ENCODE measurements around the gene SEMA7A.
A peak's percentile ranks its signal among the peaks of the same experiment; 100 is the strongest.

The SEMA7A gene

GRCh38 chr15:74428442-74428787, 5.3 kb downstream of the SEMA7A start:
- Histone ChIP-seq H3K4me1 (ENCODE audit: control insufficient read depth, insufficient read depth, low read length) (peaks cover 5% of the 10 kb centered on the region), H3K36me3 (ENCODE audit: control insufficient read depth, insufficient read depth, low read length) (no peaks in the 10 kb centered on the region), H3K9me3 (ENCODE audit: control insufficient read depth, insufficient read depth, low read length) (no peaks in the 10 kb centered on the region), H3K9ac (ENCODE audit: low read depth, low read length) (no peak overlapping the region), H3K27ac (ENCODE audit: low read depth, low read length) (no peak overlapping the region), H3K4me3 (ENCODE audit: low read depth, low read length) (no peak overlapping the region), H3K27me3 (ENCODE audit: control insufficient read depth, insufficient read depth, low read length) (peaks cover 18% of the 10 kb centered on the region)

DNA sequence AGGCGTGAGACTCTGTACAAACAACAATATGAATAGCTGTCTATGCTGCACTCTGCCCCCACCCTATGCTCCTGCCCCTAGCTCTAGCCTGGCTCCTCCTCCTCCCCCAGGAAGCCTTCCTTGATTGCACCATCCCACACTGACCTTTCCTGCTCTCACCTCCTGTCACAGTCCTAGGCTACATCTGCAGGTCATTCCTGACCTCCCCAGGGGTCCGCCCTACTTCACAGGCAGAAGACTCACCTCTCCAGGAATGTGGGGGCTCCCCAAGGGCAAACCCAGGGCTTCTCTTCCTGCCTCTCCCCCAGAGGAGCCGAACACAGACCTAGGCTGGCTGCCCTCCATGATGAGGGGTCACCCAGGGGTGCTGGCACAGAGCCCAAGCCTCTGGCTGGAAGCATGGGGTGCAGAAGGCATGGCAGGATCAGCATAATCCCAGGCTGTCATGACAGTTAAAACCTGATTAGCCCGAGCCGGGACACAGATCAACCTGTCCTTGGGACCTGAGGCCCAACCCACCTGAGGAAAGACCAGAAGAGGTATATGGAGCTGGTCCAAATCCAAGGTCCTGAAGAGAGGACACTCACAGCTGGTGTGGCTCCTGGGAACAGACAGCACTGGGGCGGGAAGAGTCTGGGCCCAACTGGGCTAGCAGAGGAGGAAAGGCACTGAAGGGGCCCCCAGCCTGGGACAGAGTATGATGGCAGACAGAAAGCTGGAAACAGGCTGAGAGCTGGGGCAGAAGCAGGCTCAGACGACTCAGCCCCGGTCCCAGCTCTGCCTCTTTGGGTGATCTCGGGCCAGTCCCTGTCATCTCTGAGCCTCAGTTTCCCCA, 5.9 kb downstream of the SEMA7A start:
- Histone ChIP-seq H3K4me3 (ENCODE audit: low read depth, low read length) (no peak overlapping the region), H3K27me3 (ENCODE audit: control insufficient read depth, insufficient read depth, low read length) (peaks cover 17% of the 10 kb centered on the region), H3K27ac (ENCODE audit: low read depth, low read length) (no peak overlapping the region), H3K9me3 (ENCODE audit: control insufficient read depth, insufficient read depth, low read length) (no peaks in the 10 kb centered on the region), H3K36me3 (ENCODE audit: control insufficient read depth, insufficient read depth, low read length) (no peaks in the 10 kb centered on the region), H3K9ac (ENCODE audit: low read depth, low read length) (no peak overlapping the region), H3K4me1 (ENCODE audit: control insufficient read depth, insufficient read depth, low read length) (peaks cover 11% of the 10 kb centered on the region)

- peaks cover 5% of the 10 kb centered on the region; the same call in 1 of the 2 replicates for H3K27me3 ChIP-seq (ENCODE audit: control insufficient read depth, insufficient read depth, low read length)
- no peak overlapping the region for H3K9ac ChIP-seq (ENCODE audit: low read depth, low read length)
- peaks cover 22% of the 10 kb centered on the region for H3K4me1 ChIP-seq (ENCODE audit: control insufficient read depth, insufficient read depth, low read length)
- H3K9me3 ChIP-seq (ENCODE audit: control insufficient read depth, insufficient read depth, low read length), result no peaks in the 10 kb centered on the region
- no peak overlapping the region for H3K27ac ChIP-seq (ENCODE audit: low read depth, low read length)
- no peak overlapping the region for H3K4me3 ChIP-seq (ENCODE audit: low read depth, low read length)
- no peaks in the 10 kb centered on the region for H3K36me3 ChIP-seq (ENCODE audit: control insufficient read depth, insufficient read depth, low read length)
Measured at GRCh38 chr15:74426404-74427281, 7.1 kb downstream of the SEMA7A start.

DNA sequence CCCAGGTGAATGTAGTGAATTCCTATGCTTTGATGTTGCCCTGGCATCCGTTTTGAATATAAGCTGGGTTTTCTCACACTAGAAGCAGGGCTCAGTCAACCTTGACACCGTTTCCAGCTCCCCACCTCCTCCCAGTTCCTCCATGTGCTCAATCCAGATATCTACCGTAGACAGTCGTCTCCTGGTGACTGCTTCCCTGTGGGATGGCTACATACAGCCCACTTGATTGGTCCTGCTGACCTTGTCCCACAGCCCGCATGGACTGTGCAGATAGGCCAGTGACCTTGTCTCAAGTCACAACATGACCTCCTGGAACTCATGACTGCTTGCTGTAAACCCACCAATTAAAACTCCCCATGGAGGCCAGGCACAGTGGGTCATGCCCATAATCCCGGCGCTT, 8.1 kb downstream of the SEMA7A start:
- Histone ChIP-seq H3K9me3 (ENCODE audit: control insufficient read depth, insufficient read depth, low read length) (no peaks in the 10 kb centered on the region), H3K4me1 (ENCODE audit: control insufficient read depth, insufficient read depth, low read length) (peaks cover 30% of the 10 kb centered on the region), H3K36me3 (ENCODE audit: control insufficient read depth, insufficient read depth, low read length) (no peaks in the 10 kb centered on the region), H3K27ac (ENCODE audit: low read depth, low read length) (no peak overlapping the region), H3K4me3 (ENCODE audit: low read depth, low read length) (no peak overlapping the region), H3K27me3 (ENCODE audit: control insufficient read depth, insufficient read depth, low read length) (no peaks in the 10 kb centered on the region), H3K9ac (ENCODE audit: low read depth, low read length) (no peak overlapping the region)

DNA sequence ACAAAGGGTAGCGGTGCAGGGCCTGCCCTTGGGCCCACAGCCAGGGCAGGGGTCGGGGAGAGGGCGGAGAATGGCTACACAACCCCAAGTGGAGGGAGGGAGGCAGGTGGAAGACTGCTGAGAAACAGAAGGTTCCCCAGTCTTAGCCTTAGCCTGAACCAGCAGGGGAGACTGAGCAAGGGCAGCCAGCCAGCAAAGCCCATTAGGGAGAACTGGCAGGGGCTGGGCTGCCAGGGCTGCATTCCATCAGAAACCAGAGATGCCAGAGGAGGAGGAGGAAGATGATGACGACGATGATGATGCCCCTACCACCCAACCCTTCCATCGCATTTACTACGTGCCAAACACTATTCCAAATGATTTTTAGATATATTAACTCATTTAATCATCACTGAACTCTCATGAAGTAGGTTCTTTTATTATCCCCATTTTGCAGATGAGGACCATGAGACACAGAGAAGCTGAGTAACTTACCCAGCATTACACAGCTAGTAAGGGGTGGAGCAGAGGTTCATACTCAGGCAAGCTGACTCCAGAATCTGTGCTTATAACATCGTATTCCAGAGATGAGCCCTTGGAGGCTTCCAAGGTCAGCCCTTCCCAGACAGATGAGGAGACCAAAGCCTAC, 8.7 kb downstream of the SEMA7A start:
- Histone ChIP-seq H3K9ac (ENCODE audit: low read depth, low read length) (no peak overlapping the region), H3K4me3 (ENCODE audit: low read depth, low read length) (no peak overlapping the region), H3K27ac (ENCODE audit: low read depth, low read length) (no peak overlapping the region), H3K4me1 (ENCODE audit: control insufficient read depth, insufficient read depth, low read length) (peaks cover 32% of the 10 kb centered on the region), H3K9me3 (ENCODE audit: control insufficient read depth, insufficient read depth, low read length) (no peaks in the 10 kb centered on the region), H3K36me3 (ENCODE audit: control insufficient read depth, insufficient read depth, low read length) (no peaks in the 10 kb centered on the region), H3K27me3 (ENCODE audit: control insufficient read depth, insufficient read depth, low read length) (no peaks in the 10 kb centered on the region)

GRCh38 chr15:74423431-74424257, 10.1 kb downstream of the SEMA7A start:
- Histone ChIP-seq H3K9ac (ENCODE audit: low read depth, low read length) (no peak overlapping the region), H3K27me3 (ENCODE audit: control insufficient read depth, insufficient read depth, low read length) (no peaks in the 10 kb centered on the region), H3K4me3 (ENCODE audit: low read depth, low read length) (no peak overlapping the region), H3K27ac (ENCODE audit: low read depth, low read length) (peak overlapping the region; percentile 81), H3K4me1 (ENCODE audit: control insufficient read depth, insufficient read depth, low read length) (peaks cover 32% of the 10 kb centered on the region), H3K36me3 (ENCODE audit: control insufficient read depth, insufficient read depth, low read length) (no peaks in the 10 kb centered on the region), H3K9me3 (ENCODE audit: control insufficient read depth, insufficient read depth, low read length) (no peaks in the 10 kb centered on the region)

GRCh38 chr15:74422652-74423430, 10.9 kb downstream of the SEMA7A start:
- Histone ChIP-seq H3K36me3 (ENCODE audit: control insufficient read depth, insufficient read depth, low read length) (no peaks in the 10 kb centered on the region), H3K9ac (ENCODE audit: low read depth, low read length) (no peak overlapping the region), H3K9me3 (ENCODE audit: control insufficient read depth, insufficient read depth, low read length) (no peaks in the 10 kb centered on the region), H3K4me1 (ENCODE audit: control insufficient read depth, insufficient read depth, low read length) (peaks cover 32% of the 10 kb centered on the region), H3K27ac (ENCODE audit: low read depth, low read length) (peak overlapping the region; percentile 81), H3K27me3 (ENCODE audit: control insufficient read depth, insufficient read depth, low read length) (no peaks in the 10 kb centered on the region), H3K4me3 (ENCODE audit: low read depth, low read length) (no peak overlapping the region)

GRCh38 chr15:74422265-74422651, 11.5 kb downstream of the SEMA7A start:
- peak overlapping the region; percentile 81 for H3K27ac ChIP-seq (ENCODE audit: low read depth, low read length)

GRCh38 chr15:74421302-74422245, 12.2 kb downstream of the SEMA7A start:
- H3K4me3 ChIP-seq (ENCODE audit: low read depth, low read length), result no peak overlapping the region
- peaks cover 8% of the 10 kb centered on the region; the same call in 1 of the 2 replicates for H3K36me3 ChIP-seq (ENCODE audit: control insufficient read depth, insufficient read depth, low read length)
- no peaks in the 10 kb centered on the region for H3K27me3 ChIP-seq (ENCODE audit: control insufficient read depth, insufficient read depth, low read length)
- no peak overlapping the region for H3K27ac ChIP-seq (ENCODE audit: low read depth, low read length)
- H3K9me3 ChIP-seq (ENCODE audit: control insufficient read depth, insufficient read depth, low read length), result no peaks in the 10 kb centered on the region
- no peak overlapping the region for H3K9ac ChIP-seq (ENCODE audit: low read depth, low read length)
- H3K4me1 ChIP-seq (ENCODE audit: control insufficient read depth, insufficient read depth, low read length), result peaks cover 32% of the 10 kb centered on the region

More at GRCh38 chr15:74422265-74422651, 11.5 kb downstream of the SEMA7A start:
- no peak overlapping the region for H3K9ac ChIP-seq (ENCODE audit: low read depth, low read length)
- H3K4me1 ChIP-seq (ENCODE audit: control insufficient read depth, insufficient read depth, low read length), result peaks cover 32% of the 10 kb centered on the region
- H3K4me3 ChIP-seq (ENCODE audit: low read depth, low read length), result no peak overlapping the region
- peaks cover 4% of the 10 kb centered on the region; the same call in 1 of the 2 replicates for H3K36me3 ChIP-seq (ENCODE audit: control insufficient read depth, insufficient read depth, low read length)
- no peaks in the 10 kb centered on the region for H3K27me3 ChIP-seq (ENCODE audit: control insufficient read depth, insufficient read depth, low read length)
- no peaks in the 10 kb centered on the region for H3K9me3 ChIP-seq (ENCODE audit: control insufficient read depth, insufficient read depth, low read length)

All from HUES48 (cell line).